ENCODE measurements around the gene ZNRF1.
"Not testable (repeated sequence)": the region's sequence is repeated elsewhere in the genome, so short reads cannot be mapped to it uniquely, and the experiment has no call there.

The ZNRF1 gene

GRCh38 chr16:75075688-75076268, 77.0 kb downstream of the ZNRF1 start:
- no peak for DNase-seq (ENCODE audit: low read depth in 3 of 3)

GRCh38 chr16:75078886-75079285, 80.1 kb downstream of the ZNRF1 start:
- DNase-seq (ENCODE audit: low read depth in 3 of 3): no peak

GRCh38 chr16:75079346-75079926, 80.6 kb downstream of the ZNRF1 start:
- no peak for DNase-seq (ENCODE audit: low read depth in 3 of 3)

- DNase-seq (ENCODE audit: low read depth in 3 of 3): no peak
Measured at GRCh38 chr16:75080205-75081029, 81.6 kb downstream of the ZNRF1 start.

- no peak for DNase-seq (ENCODE audit: low read depth in 3 of 3)
Measured at GRCh38 chr16:75081179-75081859, 82.5 kb downstream of the ZNRF1 start.

- no peak for DNase-seq (ENCODE audit: low read depth in 3 of 3)
Measured at GRCh38 chr16:75083813-75084212, 85.0 kb downstream of the ZNRF1 start.

- DNase-seq (ENCODE audit: low read depth in 3 of 3): no peak
Measured at GRCh38 chr16:75085556-75085955, 86.7 kb downstream of the ZNRF1 start.

- DNase-seq (ENCODE audit: low read depth in 3 of 3): no peak
Measured at GRCh38 chr16:75086281-75086680, 87.5 kb downstream of the ZNRF1 start.

- DNase-seq (ENCODE audit: low read depth in 3 of 3): no peak
Measured at GRCh38 chr16:75086688-75087374, 88.0 kb downstream of the ZNRF1 start.

- no peak for DNase-seq (ENCODE audit: low read depth in 3 of 3)
Measured at GRCh38 chr16:75087375-75087979, 88.7 kb downstream of the ZNRF1 start.

GRCh38 chr16:75088216-75088615, 89.4 kb downstream of the ZNRF1 start:
- no peak for DNase-seq (ENCODE audit: low read depth in 3 of 3)

GRCh38 chr16:75088934-75089333, 90.1 kb downstream of the ZNRF1 start:
- no peak for DNase-seq (ENCODE audit: low read depth in 3 of 3)

GRCh38 chr16:75089486-75090202, 90.8 kb downstream of the ZNRF1 start:
- no peak for DNase-seq (ENCODE audit: low read depth in 3 of 3)

- DNase-seq (ENCODE audit: low read depth in 3 of 3): not testable (repeated sequence)
Measured at GRCh38 chr16:75090899-75091298, 92.1 kb downstream of the ZNRF1 start.

GRCh38 chr16:75091619-75092018, 92.8 kb downstream of the ZNRF1 start:
- DNase-seq (ENCODE audit: low read depth in 3 of 3): not testable (repeated sequence)

- no peak for DNase-seq (ENCODE audit: low read depth in 3 of 3)
Measured at GRCh38 chr16:75092777-75093176, 94.0 kb downstream of the ZNRF1 start.

GRCh38 chr16:75093598-75094540, 95.0 kb downstream of the ZNRF1 start:
- DNase-seq (ENCODE audit: low read depth in 3 of 3): no peak

- no peak for DNase-seq (ENCODE audit: low read depth in 3 of 3)
Measured at GRCh38 chr16:75095204-75095621, 96.4 kb downstream of the ZNRF1 start.

- DNase-seq (ENCODE audit: low read depth in 3 of 3): no peak
Measured at GRCh38 chr16:75096656-75097055, 97.8 kb downstream of the ZNRF1 start.
